Fibroblast of upper back skin (primary cell): ENCODE data around the gene GOLGA8J.
"Not testable (repeated sequence)": the region's sequence is repeated elsewhere in the genome, so short reads cannot be mapped to it uniquely, and the experiment has no call there.

Source experiments
- DNase-seq: peaks from one replicate; pipeline ENCODE4 v3.0.0-alpha.2; 2013

The GOLGA8J gene

DNA sequence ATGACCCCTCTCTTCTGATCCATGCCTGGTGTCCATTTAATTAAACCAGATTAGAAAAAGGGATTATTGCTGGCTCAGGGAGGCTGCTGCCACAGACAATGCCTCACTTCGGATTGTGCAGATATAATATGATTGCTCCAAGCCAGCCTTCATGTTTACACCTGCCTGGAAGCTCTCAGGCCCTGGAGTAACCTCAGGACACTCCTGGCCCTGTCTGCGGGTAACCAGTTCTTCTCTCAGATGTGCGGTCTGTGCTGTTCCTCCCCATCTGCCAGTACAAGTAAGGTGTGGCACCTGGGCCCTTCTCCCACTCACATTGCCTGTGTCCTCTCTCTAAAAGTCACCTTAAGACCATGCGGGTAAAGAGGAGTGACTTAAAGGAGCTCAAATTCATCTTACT lies 8.8 kb upstream of the GOLGA8J start:
- no peak for DNase-seq

DNA sequence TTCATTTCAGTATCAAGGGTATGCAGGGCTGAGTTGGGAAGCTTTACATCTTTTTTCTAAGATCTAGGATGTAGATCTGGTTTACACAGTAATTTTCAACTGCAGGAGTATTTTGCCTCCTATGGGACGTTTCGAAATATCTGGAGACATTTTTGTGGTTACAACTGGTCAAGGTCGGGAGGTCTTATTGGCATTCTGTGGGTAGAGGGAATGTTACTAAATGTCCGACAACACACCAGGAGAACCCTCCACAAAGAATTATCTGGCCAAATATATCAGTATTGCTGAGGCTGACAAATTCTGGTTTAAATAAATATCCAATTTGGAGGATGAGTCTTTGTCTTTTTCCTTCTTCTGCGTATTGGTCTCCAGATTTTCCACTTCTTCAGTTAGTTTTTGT lies 1.9 kb upstream of the GOLGA8J start:
- peak; percentile 87 for DNase-seq

- DNase-seq = not testable (repeated sequence)
These were observed 15.1 kb downstream of the GOLGA8J start for GRCh38 chr15:30097827-30098226.

DNA sequence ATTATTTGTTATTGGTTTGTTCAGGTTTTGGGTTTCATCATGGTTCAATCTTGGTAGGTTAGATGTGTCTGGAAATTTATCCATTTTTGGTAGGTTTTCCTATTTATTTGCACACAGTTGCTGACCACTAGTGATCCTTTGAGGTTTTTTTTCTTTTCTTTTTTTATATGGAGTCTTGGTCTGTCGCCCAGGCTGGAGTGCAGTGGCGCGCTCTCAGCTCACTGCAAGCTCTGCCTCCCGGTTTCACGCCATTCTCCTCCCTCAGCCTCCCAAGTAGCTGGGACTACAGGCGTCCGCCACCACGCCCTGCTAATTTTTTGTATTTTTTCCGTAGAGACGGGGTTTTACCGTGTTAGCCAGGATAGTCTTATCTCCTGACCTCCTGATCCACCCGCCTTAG lies 20.1 kb downstream of the GOLGA8J start:
- DNase-seq = not testable (repeated sequence)

DNA sequence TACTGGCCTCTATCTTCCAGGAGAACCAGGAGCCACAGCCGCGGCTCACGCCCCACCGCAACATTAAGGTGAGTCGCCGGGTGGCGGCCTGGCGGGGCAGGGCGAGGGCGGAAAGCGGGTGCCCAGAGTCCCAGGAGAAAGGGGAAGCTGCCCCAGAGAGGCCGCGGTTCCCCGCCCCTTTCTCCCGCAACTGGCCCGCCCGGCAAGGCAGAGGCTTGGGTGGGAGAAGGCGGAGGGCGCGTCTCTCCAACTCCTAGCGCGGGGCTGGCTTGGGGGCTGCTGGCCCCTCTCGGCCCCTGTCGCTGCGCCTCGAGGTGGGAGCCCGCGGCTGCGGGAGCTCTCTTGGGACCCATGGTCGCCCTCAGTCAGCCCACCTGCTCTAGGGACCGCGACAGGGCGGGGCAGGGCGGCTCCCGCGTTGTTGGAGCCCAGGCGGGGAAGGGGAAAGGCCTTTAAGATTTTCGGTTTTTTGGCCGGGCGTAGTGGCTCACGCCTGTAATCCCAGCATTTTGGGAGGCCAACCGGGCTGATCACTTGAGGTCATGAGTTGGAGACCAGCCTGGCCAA lies 21.3 kb downstream of the GOLGA8J start:
- DNase-seq = not testable (repeated sequence)

GRCh38 chr15:30110591-30110990 lies 27.8 kb downstream of the GOLGA8J start:
- DNase-seq = not testable (repeated sequence)

DNA sequence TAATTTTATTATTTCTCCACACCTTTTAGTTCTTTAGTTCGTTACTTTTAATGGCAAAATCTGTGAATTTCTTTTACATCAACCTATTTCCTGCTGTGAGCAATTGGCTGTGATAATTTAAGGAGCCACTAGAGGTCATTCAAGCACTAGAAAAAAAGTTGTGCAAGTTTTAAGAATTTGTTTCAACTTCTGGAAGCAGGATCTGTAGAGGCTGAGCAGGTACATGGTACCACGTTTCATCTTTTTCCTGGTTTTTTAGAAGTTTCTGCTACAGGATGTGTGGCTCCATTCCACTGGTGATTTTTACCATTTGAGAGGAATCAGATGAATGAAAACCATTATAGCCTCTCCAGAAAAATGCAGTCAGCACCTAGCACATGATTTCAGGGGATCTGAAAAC lies 47.3 kb downstream of the GOLGA8J start:
- peak; percentile 3 for DNase-seq

- not testable (repeated sequence) for DNase-seq
These were observed 52.0 kb downstream of the GOLGA8J start, which contains the start of gene GOLGA8T for GRCh38 chr15:30134751-30135150. Gene GOLGA8T (plus strand): TSS chr15:30135051. CDS start chr15:30135149, 98 bp downstream.
